MM.1S (cell line): ENCODE measurements around the gene PHLDB2.

Experiments
- DNase-seq: peaks from one replicate; pipeline ENCODE4 v3.0.0-alpha.2; 2015
- H2AFZ ChIP-seq: fragments of 300-600 bp; sonication (generic); 2 replicates; pipeline ENCODE4 v1.6.0; 2016; ENCODE audit warnings: antibody characterized with exemption, low read length
- H3F3A ChIP-seq: fragments of 300-600 bp; sonication (generic); 2 replicates; pipeline ENCODE4 v1.6.1; 2016; ENCODE audit warnings: mild to moderate bottlenecking, antibody characterized with exemption, low read length, moderate library complexity, mixed read lengths; ENCODE audit not compliant: insufficient read depth
- H3K27ac ChIP-seq: fragments of 300-600 bp; sonication (generic); 2 replicates; pipeline ENCODE4 v1.5.1; 2016; ENCODE audit warnings: mild to moderate bottlenecking, low read length
- H3K27me3 ChIP-seq: fragments of 300-600 bp; sonication (generic); replicated peaks from 2 replicates; pipeline ENCODE4 v1.6.0; 2016; ENCODE audit warnings: low read length; ENCODE audit not compliant: insufficient read depth
- H3K36me3 ChIP-seq: fragments of 300-600 bp; sonication (generic); replicated peaks from 2 replicates; pipeline ENCODE4 v1.6.1; 2016; ENCODE audit warnings: mild to moderate bottlenecking, low read length, mixed read lengths; ENCODE audit not compliant: insufficient read depth
- H3K4me1 ChIP-seq: fragments of 300-600 bp; sonication (generic); 2 replicates; pipeline ENCODE4 v1.6.1; 2016; ENCODE audit warnings: low read length, mixed read lengths
- H3K4me2 ChIP-seq: fragments of 300-600 bp; sonication (generic); 2 replicates; pipeline ENCODE4 v1.6.0; 2016; ENCODE audit warnings: low read depth, low read length
- H3K4me3 ChIP-seq: fragments of 300-600 bp; sonication (generic); 2 replicates; pipeline ENCODE4 v1.5.1; 2016; ENCODE audit warnings: low read length, mixed read lengths
- H3K79me2 ChIP-seq: fragments of 300-600 bp; sonication (generic); 2 replicates; pipeline ENCODE4 v1.6.1; 2016; ENCODE audit warnings: mixed run types, low read length, mixed read lengths
- H3K9ac ChIP-seq: fragments of 300-600 bp; sonication (generic); 2 replicates; pipeline ENCODE4 v1.6.1; 2016; ENCODE audit warnings: low read length, mixed read lengths
- H3K9me2 ChIP-seq: fragments of 300-600 bp; sonication (generic); replicated peaks from 2 replicates; pipeline ENCODE4 v1.6.1; 2016; ENCODE audit warnings: mild to moderate bottlenecking, low read length, mixed read lengths; ENCODE audit not compliant: insufficient read depth
- H3K9me3 ChIP-seq: fragments of 300-600 bp; sonication (generic); replicated peaks from 2 replicates; pipeline ENCODE4 v1.6.1; 2016; ENCODE audit warnings: mild to moderate bottlenecking, low read length, mixed read lengths; ENCODE audit not compliant: insufficient read depth
- H4K20me1 ChIP-seq: fragments of 300-600 bp; sonication (generic); 2 replicates; pipeline ENCODE4 v1.6.1; 2016; ENCODE audit warnings: mild to moderate bottlenecking, low read length, moderate library complexity, mixed read lengths; ENCODE audit not compliant: insufficient read depth
- EZH2 ChIP-seq: fragments of 300-600 bp; sonication (generic); optimal IDR thresholded peaks from 2 replicates; pipeline ENCODE3; 2017; ENCODE audit warnings: low read depth, mild to moderate bottlenecking, antibody characterized with exemption, low read length, mixed read lengths
- EZH2phosphoT487 ChIP-seq: fragments of 300-600 bp; sonication (generic); IDR thresholded peaks from 2 replicates; pipeline ENCODE4 v1.6.1; 2018; ENCODE audit warnings: antibody characterized with exemption, low read length
- TF ChIP-seq, protein P1 (sequence below): fragments of 300-600 bp; sonication (generic); IDR thresholded peaks from 2 replicates; pipeline ENCODE4 v1.5.1; 2016; ENCODE audit warnings: antibody characterized with exemption, low read length, mixed read lengths

The PHLDB2 gene

DNA sequence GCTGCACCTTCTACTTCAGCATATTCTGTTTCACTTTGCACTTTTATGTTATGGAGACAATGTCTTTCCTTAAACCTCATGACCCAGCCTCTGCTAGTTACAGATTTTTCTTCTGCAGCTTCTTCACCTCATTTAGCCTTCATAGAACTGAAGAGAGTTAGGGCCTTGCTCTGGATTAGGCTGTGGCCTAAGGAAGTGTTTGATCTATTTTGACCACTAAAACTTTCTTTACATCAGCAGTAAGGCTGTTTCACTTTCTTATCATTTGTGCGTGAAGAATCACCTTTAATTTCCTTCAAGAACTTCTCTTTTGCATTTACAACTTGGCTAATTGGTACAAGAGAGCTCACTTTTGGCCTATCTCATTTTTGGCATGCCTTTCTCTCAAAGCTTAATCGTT is 40.9 kb downstream of the PHLDB2 start:
- Histone ChIP-seq H3K9me3 (no peaks in the 10 kb centered on the region), H3F3A (0 out of 2 replicates have a peak, but pooled peaks cover 4% of the 10 kb centered on the region), H3K36me3 (no peaks in the 10 kb centered on the region), H3K4me1 (peaks cover 12% of the 10 kb centered on the region; the same call in 1 of the 2 replicates), H3K27ac (no peak overlapping the region), H3K9me2 (no peaks in the 10 kb centered on the region), H2AFZ (no peak overlapping the region), H3K4me3 (no peak overlapping the region), H4K20me1 (no peaks in the 10 kb centered on the region), H3K27me3 (no peaks in the 10 kb centered on the region), H3K4me2 (peak overlapping the region; percentile 15; the same call in 1 of the 2 replicates), H3K9ac (no peak overlapping the region), H3K79me2 (no peaks in the 10 kb centered on the region)
- DNase-seq = peak; percentile 63
- TF ChIP-seq, protein P1, sequence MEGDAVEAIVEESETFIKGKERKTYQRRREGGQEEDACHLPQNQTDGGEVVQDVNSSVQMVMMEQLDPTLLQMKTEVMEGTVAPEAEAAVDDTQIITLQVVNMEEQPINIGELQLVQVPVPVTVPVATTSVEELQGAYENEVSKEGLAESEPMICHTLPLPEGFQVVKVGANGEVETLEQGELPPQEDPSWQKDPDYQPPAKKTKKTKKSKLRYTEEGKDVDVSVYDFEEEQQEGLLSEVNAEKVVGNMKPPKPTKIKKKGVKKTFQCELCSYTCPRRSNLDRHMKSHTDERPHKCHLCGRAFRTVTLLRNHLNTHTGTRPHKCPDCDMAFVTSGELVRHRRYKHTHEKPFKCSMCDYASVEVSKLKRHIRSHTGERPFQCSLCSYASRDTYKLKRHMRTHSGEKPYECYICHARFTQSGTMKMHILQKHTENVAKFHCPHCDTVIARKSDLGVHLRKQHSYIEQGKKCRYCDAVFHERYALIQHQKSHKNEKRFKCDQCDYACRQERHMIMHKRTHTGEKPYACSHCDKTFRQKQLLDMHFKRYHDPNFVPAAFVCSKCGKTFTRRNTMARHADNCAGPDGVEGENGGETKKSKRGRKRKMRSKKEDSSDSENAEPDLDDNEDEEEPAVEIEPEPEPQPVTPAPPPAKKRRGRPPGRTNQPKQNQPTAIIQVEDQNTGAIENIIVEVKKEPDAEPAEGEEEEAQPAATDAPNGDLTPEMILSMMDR = no peak
- TF ChIP-seq EZH2phosphoT487 (no peak), EZH2 (no peak)

DNA sequence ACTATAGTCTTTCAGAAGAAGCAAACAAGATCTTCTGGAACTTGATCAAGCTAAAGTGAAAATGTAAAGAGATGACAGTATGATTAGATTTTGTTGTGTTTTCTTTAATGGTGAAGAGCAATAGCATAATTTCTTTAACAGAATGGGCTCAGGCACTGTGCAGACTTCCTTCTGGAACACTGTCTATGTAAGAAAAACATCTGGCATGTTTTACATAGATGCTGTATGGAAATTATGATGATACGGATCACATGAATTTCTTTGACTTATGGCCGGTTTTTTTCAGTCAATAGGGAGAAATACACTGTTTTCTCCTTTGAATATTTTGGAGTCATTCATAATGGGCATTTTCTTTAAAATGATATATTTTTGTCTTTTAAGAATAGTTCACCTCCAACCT is 42.6 kb downstream of the PHLDB2 start:
- Histone ChIP-seq H3K4me2 (no peak overlapping the region), H3K9ac (no peak overlapping the region), H3F3A (0 out of 2 replicates have a peak, but pooled peaks cover 4% of the 10 kb centered on the region), H3K79me2 (no peaks in the 10 kb centered on the region), H3K9me3 (no peaks in the 10 kb centered on the region), H3K4me3 (no peak overlapping the region), H3K27ac (no peak overlapping the region), H3K27me3 (no peaks in the 10 kb centered on the region), H4K20me1 (no peaks in the 10 kb centered on the region), H3K36me3 (no peaks in the 10 kb centered on the region), H3K9me2 (no peaks in the 10 kb centered on the region), H3K4me1 (peaks cover 12% of the 10 kb centered on the region; the same call in 1 of the 2 replicates), H2AFZ (no peak overlapping the region)
- DNase-seq = no peak
- no peak for TF ChIP-seq EZH2
- TF ChIP-seq, protein P1 = no peak
- no peak for TF ChIP-seq EZH2phosphoT487

GRCh38 chr3:111902534-111902933 is 43.5 kb downstream of the PHLDB2 start:
- Histone ChIP-seq H3K9ac (no peak overlapping the region), H3K4me1 (peaks cover 12% of the 10 kb centered on the region; the same call in 1 of the 2 replicates), H3K27ac (no peak overlapping the region), H3F3A (0 out of 2 replicates have a peak, but pooled peaks cover 4% of the 10 kb centered on the region), H3K36me3 (no peaks in the 10 kb centered on the region), H3K4me2 (no peak overlapping the region), H3K79me2 (no peaks in the 10 kb centered on the region), H3K27me3 (no peaks in the 10 kb centered on the region), H2AFZ (no peak overlapping the region), H3K4me3 (no peak overlapping the region), H4K20me1 (no peaks in the 10 kb centered on the region), H3K9me2 (no peaks in the 10 kb centered on the region), H3K9me3 (no peaks in the 10 kb centered on the region)
- DNase-seq = no peak
- TF ChIP-seq EZH2phosphoT487 = no peak
- TF ChIP-seq EZH2 = no peak
- TF ChIP-seq, protein P1 = no peak
